K562 (cell line): ENCODE measurements around the gene HBP1. TPM values are rescaled to one million over a fixed set of nuclear protein-coding genes. Genes with fewer than 3 reads are reported as not detected.
"Not testable (repeated sequence)": the region's sequence is repeated elsewhere in the genome, so short reads cannot be mapped to it uniquely, and the experiment has no call there.

ENCODE experiments used
- ATAC-seq: fragments of 200-7000 bp; cut with Tn5 transposase; 3 replicates; pipeline ENCODE4 v1.9.1; 2020; ENCODE audit warnings: moderate library complexity
- BruUV-seq: library from RNA; stranded (reverse); fragments of 400-500 nt; replicated peaks from 2 replicates; lab custom pipeline; 2021; lab: Mats Ljungman, UMichigan
- CTCF ChIA-PET: fragments of 300-600 bp; formaldehyde crosslinking; extraction: SDS; loops from one replicate; lab custom pipeline; 2021; ENCODE audit warnings: low intra/inter-chr PET ratio; lab: Yijun Ruan, JAX
- POLR2A ChIA-PET: fragments of 300-600, 350-650 bp; sonication (Branson Sonifier 250); formaldehyde crosslinking; extraction: SDS; loops from one replicate; lab custom pipeline; 2021; ENCODE audit warnings: antibody characterized with exemption, inconsistent platforms; lab: Yijun Ruan, JAX
- DNase-seq, 4 experiments: peaks; one replicate each; pipeline versions ENCODE4 v3.0.0 to v3.0.0-alpha.2; 2011 to 2018; ENCODE audit warnings: low spot score in 3 of 4, mixed read lengths in 3 of 4; ENCODE audit errors: extremely low read depth in 1 of 4
- FAIRE-seq: peaks from 2 replicates; lab custom pipeline; 2011; peaks lifted over from hg19 to GRCh38; lab: Jason Lieb, UNC
- H2AFZ ChIP-seq: 2 replicates; pipeline ENCODE4 v1.6.0; 2011; ENCODE audit warnings: low read depth, low read length, control low read depth, inconsistent platforms
- H3K27ac ChIP-seq: fragments of 200-600 bp; 3 replicates; pipeline ENCODE4 v1.8.0; 2011; ENCODE audit warnings: low read depth, mild to moderate bottlenecking, control low read depth, inconsistent platforms, low read length, moderate library complexity, mixed read lengths; ENCODE audit errors: extremely low read depth
- H3K27me3 ChIP-seq, 2 experiments: fragments of 300-600 bp in 1 of 2; 2 replicates in 1 of 2; 3 replicates in 1 of 2; pipeline versions ENCODE4 v1.6.0 to v1.8.0; 2011; ENCODE audit warnings: inconsistent platforms in 2 of 2, low read length in 2 of 2, mild to moderate bottlenecking in 1 of 2, mixed read lengths in 1 of 2, moderate library complexity in 1 of 2; ENCODE audit not compliant: control insufficient read depth in 2 of 2, insufficient read depth in 2 of 2
- H3K36me3 ChIP-seq: fragments of 300-600 bp; 3 replicates; pipeline ENCODE4 v1.8.0; 2011; ENCODE audit warnings: mild to moderate bottlenecking, low read length, inconsistent platforms; ENCODE audit not compliant: control insufficient read depth, insufficient read depth
- H3K4me1 ChIP-seq, 2 experiments: fragments of 200-600 bp in 1 of 2; replicated peaks in 1 of 2; 2 replicates in 1 of 2; 3 replicates in 1 of 2; pipeline versions ENCODE4 v1.5.1 to v1.8.0; 2011; ENCODE audit warnings: inconsistent platforms in 2 of 2, low read length in 2 of 2, mild to moderate bottlenecking in 1 of 2, mixed read lengths in 1 of 2, moderate library complexity in 1 of 2; ENCODE audit not compliant: control insufficient read depth in 2 of 2, insufficient read depth in 2 of 2
- H3K4me2 ChIP-seq: 2 replicates; pipeline ENCODE4 v1.6.1; 2011; ENCODE audit warnings: low read length, control low read depth, inconsistent platforms, mixed read lengths; ENCODE audit not compliant: insufficient read depth
- H3K4me3 ChIP-seq: fragments of 200-600 bp; sonication (generic), shearing (Covaris generic); 2 replicates; pipeline ENCODE4 v1.5.1; 2016; ENCODE audit warnings: control low read depth, inconsistent platforms
- H3K79me2 ChIP-seq: fragments of 200-600 bp; 3 replicates; pipeline ENCODE4 v1.8.0; 2011; ENCODE audit warnings: low read length, inconsistent platforms; ENCODE audit not compliant: control insufficient read depth, insufficient read depth
- H3K9ac ChIP-seq, 2 experiments: 2 replicates each; pipeline versions ENCODE4 v1.6.0 to v1.6.1; 2011; ENCODE audit warnings: low read depth in 2 of 2, low read length in 2 of 2, control low read depth in 1 of 2, inconsistent platforms in 1 of 2, mild to moderate bottlenecking in 1 of 2, mixed read lengths in 1 of 2; ENCODE audit not compliant: insufficient read depth in 1 of 2
- H3K9me1 ChIP-seq: one replicate; pipeline ENCODE4 v1.6.0; 2011; ENCODE audit warnings: inconsistent platforms, mild to moderate bottlenecking, low read length, moderate library complexity; ENCODE audit not compliant: control insufficient read depth, insufficient read depth
- H3K9me3 ChIP-seq: replicated peaks from 2 replicates; pipeline ENCODE4 v1.5.1; 2011; ENCODE audit warnings: low read depth, low read length, inconsistent platforms; ENCODE audit not compliant: control insufficient read depth, insufficient read depth
- H4K20me1 ChIP-seq: replicated peaks from 2 replicates; pipeline ENCODE4 v1.6.1; 2011; ENCODE audit warnings: low read length, inconsistent platforms, mixed read lengths; ENCODE audit not compliant: control insufficient read depth, insufficient read depth
- BRD4 ChIP-seq: fragments of 200-600 bp; sonication (generic); IDR thresholded peaks from 2 replicates; pipeline ENCODE4 v1.6.1; 2017; ENCODE audit warnings: inconsistent platforms
- FUS ChIP-seq: fragments of 200-400 bp; formaldehyde crosslinking; optimal IDR thresholded peaks from 2 replicates; pipeline ENCODE3; 2017; ENCODE audit warnings: low read depth, low read length
- HNRNPH1 ChIP-seq: fragments of 200-400 bp; formaldehyde crosslinking; optimal IDR thresholded peaks from 2 replicates; pipeline ENCODE3; 2017; ENCODE audit warnings: low read depth, mild to moderate bottlenecking, low read length, moderate library complexity
- KLF13 ChIP-seq: fragments of 450-650 bp; IDR thresholded peaks from 2 replicates; pipeline ENCODE4 v1.6.1; 2016; ENCODE audit warnings: missing genetic modification characterization, low read depth, mild to moderate bottlenecking, missing compliant biosample characterization, moderate library complexity, borderline replicate concordance
- KLF16 ChIP-seq: IDR thresholded peaks from 2 replicates; pipeline ENCODE4 v1.6.1; 2016; ENCODE audit warnings: antibody characterized with exemption
- LARP7 ChIP-seq: fragments of 450-650 bp; IDR thresholded peaks from 2 replicates; pipeline ENCODE4 v1.6.1; 2016
- NR2C2 ChIP-seq, 2 experiments: fragments of 200-800 bp in 1 of 2; sonication (Bioruptor generic) in 1 of 2; sonication (generic) in 1 of 2; formaldehyde crosslinking in 1 of 2; IDR thresholded peaks; 2 replicates each; pipeline versions ENCODE4 v1.6.1 to v1.8.0; 2016 to 2022; ENCODE audit warnings: mild to moderate bottlenecking in 1 of 2, missing compliant biosample characterization in 1 of 2, missing genetic modification characterization in 1 of 2, missing genetic modification reagents in 1 of 2
- SAFB2 ChIP-seq: fragments of 200-400 bp; formaldehyde crosslinking; IDR thresholded peaks from 2 replicates; pipeline ENCODE4 v1.6.1; 2018; ENCODE audit warnings: borderline replicate concordance, low read length, low read depth, moderate library complexity; ENCODE audit not compliant: severe bottlenecking
- SREBF2 ChIP-seq: sonication (generic); formaldehyde crosslinking; IDR thresholded peaks from 2 replicates; pipeline ENCODE4 v1.4.0; 2020; ENCODE audit warnings: mild to moderate bottlenecking, missing genetic modification reagents
- TRIM24 ChIP-seq, 2 experiments: fragments of 450-650 bp; IDR thresholded peaks; 2 replicates each; pipeline ENCODE4 v1.6.1; 2016
- ZNF12 ChIP-seq: sonication (generic); formaldehyde crosslinking; IDR thresholded peaks from 2 replicates; pipeline ENCODE4 v1.4.0; 2020; ENCODE audit warnings: mild to moderate bottlenecking, missing genetic modification reagents
- ZNF146 ChIP-seq: IDR thresholded peaks from one replicate; pipeline ENCODE4 v1.6.1; 2018; ENCODE audit warnings: missing compliant biosample characterization; ENCODE audit not compliant: unreplicated experiment
- ZNF57 ChIP-seq: fragments of 450-650 bp; formaldehyde crosslinking; IDR thresholded peaks from 2 replicates; pipeline ENCODE4 v1.4.0; 2020; ENCODE audit warnings: mild to moderate bottlenecking, moderate library complexity
- ZNF76 ChIP-seq: fragments of 250-450 bp; sonication (Bioruptor Pico); IDR thresholded peaks from 2 replicates; pipeline ENCODE4 v1.4.0; 2020; ENCODE audit warnings: mild to moderate bottlenecking, moderate library complexity, borderline replicate concordance
- WGBS: fragments of 100-300 bp; shearing (Covaris generic); methylation state at CpG from one replicate; pipeline ENCODE4 v1.1.6; 2016; ENCODE audit warnings: low coverage, mixed read lengths; ENCODE audit not compliant: insufficient coverage; ENCODE audit errors: missing lambda C conversion rate; 5-methylcytosine and 5-hydroxymethylcytosine counted together
- in situ Hi-C: fragments of 300-500 bp; cut with MboI; formaldehyde crosslinking; loops from 4 replicates; pipeline ENCODE4 v1.15.0; 2018; ENCODE audit warnings: inconsistent platforms, mixed read lengths
- intact Hi-C: fragments of 100-400 bp; cut with micrococcal nuclease; formaldehyde crosslinking; loops from 2 replicates; pipeline ENCODE4 v1.14.2; 2022
- polyA plus RNA-seq, 8 experiments: library from polyadenylated mRNA; depleted of rRNA in 4 of 8; stranded (reverse) in 5 of 8; unstranded in 3 of 8; fragments of >200 nt; fragmentation: Nextera tagmentation in 2 of 8; fragmentation: Illumina TruSeq in 1 of 8; extraction: Ambion mirVana in 2 of 8; extraction: Trizol in 1 of 8; gene quantifications; 2 replicates each; pipeline versions ENCODE4 v1.2.1 to v1.2.3, GENCODE V29; 2011 to 2014; ENCODE audit warnings: inconsistent platforms in 1 of 8, missing spikeins in 1 of 8
- total RNA-seq, 7 experiments: library from RNA; depleted of rRNA in 6 of 7; stranded (reverse); fragments of >200 nt in 6 of 7; fragmentation: Illumina TruSeq in 2 of 7; extraction: Trizol in 2 of 7; gene quantifications; 2 replicates each; pipeline versions ENCODE4 v1.2.1 to v1.2.3, GENCODE V29; 2011 to 2021; ENCODE audit warnings: low replicate concordance in 1 of 7
- TF ChIP-seq, protein P1 (sequence below): sonication (generic); formaldehyde crosslinking; IDR thresholded peaks from 2 replicates; pipeline ENCODE4 v1.8.1; 2023; ENCODE audit warnings: mild to moderate bottlenecking, missing genetic modification reagents, moderate library complexity

Gene HBP1
- total and polyA plus RNA-seq, 9 of the 15 experiments (the other 6 are each of a cell fraction or from before 2014, with no cell fraction given) = 18.7 to 59.9 (median 27.0) TPM

DNA sequence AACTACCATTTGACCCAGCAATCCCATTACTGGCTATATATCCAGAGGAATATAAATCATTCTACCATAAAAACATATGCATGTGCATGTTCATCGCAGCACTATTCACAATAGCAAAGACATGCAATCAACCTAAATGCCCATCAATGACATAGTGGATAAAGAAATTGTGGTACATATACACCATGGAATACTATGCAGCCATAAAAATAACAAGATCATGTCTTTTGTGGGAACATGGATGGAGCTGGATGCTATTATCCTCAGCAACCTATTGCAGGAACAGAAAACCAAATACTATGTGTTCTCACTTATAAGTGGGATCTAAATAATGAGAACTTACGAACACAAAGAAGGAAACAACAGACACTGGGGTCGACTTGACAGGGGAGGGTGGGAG lies 78.0 kb downstream of the HBP1 start:
- DNase-seq, H2AFZ ChIP-seq, BruUV-seq, H3K4me1 ChIP-seq, H3K9me1 ChIP-seq, H3K79me2 ChIP-seq, H3K27ac ChIP-seq, H3K4me3 ChIP-seq, CTCF ChIA-PET, H3K9ac ChIP-seq, H4K20me1 ChIP-seq, H3K27me3 ChIP-seq, H3K4me2 ChIP-seq, FAIRE-seq, in situ Hi-C loops, ATAC-seq, H3K36me3 ChIP-seq, POLR2A ChIA-PET, H3K9me3 ChIP-seq, intact Hi-C loops: not testable (repeated sequence)
- peak; percentile 59 for TF ChIP-seq ZNF146 (CRISPR knock-in tag)
- WGBS = 74% methylated on average over 3 of the region's 3 CpGs

- H2AFZ ChIP-seq = no peak overlapping the region
- no peaks in the 10 kb centered on the region for H3K9me1 ChIP-seq
- no peak overlapping the region for H3K9ac ChIP-seq
- CTCF ChIA-PET = no interaction called here
- H3K9me3 ChIP-seq = no peaks in the 10 kb centered on the region
- intact Hi-C loops (no loop called here), in situ Hi-C loops (no loop called here)
- no peaks in the 10 kb centered on the region for H3K4me1 ChIP-seq
- no peaks in the 10 kb centered on the region for H4K20me1 ChIP-seq
- ATAC-seq (no peak), DNase-seq (no peak), FAIRE-seq (no peak)
- no peaks in the 10 kb centered on the region for H3K27me3 ChIP-seq
- no peak overlapping the region for H3K4me2 ChIP-seq
- no peaks in the 10 kb centered on the region for H3K79me2 ChIP-seq
- POLR2A ChIA-PET = interaction anchor here (0.5 to 0.6 kb wide), 2 partner anchors 52 to 228 kb away, joined by 3 read pairs; no protein-coding TSS in a partner anchor
- H3K4me3 ChIP-seq = no peak overlapping the region
- WGBS = 80% methylated on average over 5 of the region's 5 CpGs
- no peak overlapping the region for H3K27ac ChIP-seq
- H3K36me3 ChIP-seq = peaks cover 6% of the 10 kb centered on the region; the same call in 1 of the 3 replicates
- BruUV-seq = no TSS peak
- TF ChIP-seq KLF13 (tag) (no peak), FUS (no peak), SAFB2 (no peak), HNRNPH1 (no peak), ZNF12 (CRISPR knock-in tag) (no peak), KLF16 (no peak), TRIM24 (IDR thresholded peaks at IDR 0.05) (no peak), ZNF57 (CRISPR knock-in tag) (no peak), ZNF76 (CRISPR knock-in tag) (no peak), LARP7 (no peak), NR2C2 (CRISPR knock-in tag; IDR thresholded peaks at IDR 0.05) (no peak), NR2C2 (tag; IDR thresholded peaks at IDR 0.05) (no peak), BRD4 (no peak), SREBF2 (CRISPR knock-in tag) (no peak)
- TF ChIP-seq, protein P1, sequence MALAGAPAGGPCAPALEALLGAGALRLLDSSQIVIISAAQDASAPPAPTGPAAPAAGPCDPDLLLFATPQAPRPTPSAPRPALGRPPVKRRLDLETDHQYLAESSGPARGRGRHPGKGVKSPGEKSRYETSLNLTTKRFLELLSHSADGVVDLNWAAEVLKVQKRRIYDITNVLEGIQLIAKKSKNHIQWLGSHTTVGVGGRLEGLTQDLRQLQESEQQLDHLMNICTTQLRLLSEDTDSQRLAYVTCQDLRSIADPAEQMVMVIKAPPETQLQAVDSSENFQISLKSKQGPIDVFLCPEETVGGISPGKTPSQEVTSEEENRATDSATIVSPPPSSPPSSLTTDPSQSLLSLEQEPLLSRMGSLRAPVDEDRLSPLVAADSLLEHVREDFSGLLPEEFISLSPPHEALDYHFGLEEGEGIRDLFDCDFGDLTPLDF (CRISPR knock-in tag) = no peak
These were observed 79.9 kb downstream of the HBP1 start for GRCh38 chr7:107248551-107249316.
